HG03135 (cell line): ENCODE results near the gene RIBC1.
"Not testable (repeated sequence)": the region's sequence is repeated elsewhere in the genome, so short reads cannot be mapped to it uniquely, and the experiment has no call there.

ENCODE experiments used
- ATAC-seq: cut with Tn5 transposase; IDR thresholded peaks from one replicate; pipeline ENCODE4 v1.9.1; 2021; ENCODE audit warnings: mild to moderate bottlenecking, moderate library complexity; ENCODE audit not compliant: unreplicated experiment

Gene RIBC1

DNA sequence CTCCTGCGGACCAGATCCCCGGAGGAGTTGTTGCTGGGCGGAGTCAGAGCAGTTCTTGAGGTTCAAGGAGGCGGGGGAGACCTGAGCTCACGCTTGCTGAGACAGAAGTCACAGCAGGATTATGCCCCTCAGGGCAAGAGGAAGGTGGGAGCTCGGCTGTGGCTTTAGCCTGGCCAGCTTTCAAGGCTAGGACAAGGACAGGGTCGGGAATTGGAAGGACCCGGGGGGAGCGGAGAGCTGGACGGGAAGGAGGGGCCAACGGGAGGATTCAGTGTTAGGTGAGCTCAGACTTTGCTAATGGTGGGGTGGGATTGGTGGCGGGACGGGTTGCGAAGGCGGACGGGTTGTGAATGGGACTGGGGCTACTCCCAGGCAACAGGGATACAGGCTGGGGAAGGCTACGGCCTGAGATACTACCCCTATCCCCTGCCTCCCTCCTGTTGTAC is at the start of gene RIBC1:
RIBC1 (plus strand) TSS at position 13 of the 446 bp plus-strand sequence. CDS start 3,404 bp downstream, outside the sequence.
- no peak for ATAC-seq

- no peak for ATAC-seq
Measured at GRCh38 chrX:53373307-53373706, 49.4 kb upstream of the RIBC1 start.

DNA sequence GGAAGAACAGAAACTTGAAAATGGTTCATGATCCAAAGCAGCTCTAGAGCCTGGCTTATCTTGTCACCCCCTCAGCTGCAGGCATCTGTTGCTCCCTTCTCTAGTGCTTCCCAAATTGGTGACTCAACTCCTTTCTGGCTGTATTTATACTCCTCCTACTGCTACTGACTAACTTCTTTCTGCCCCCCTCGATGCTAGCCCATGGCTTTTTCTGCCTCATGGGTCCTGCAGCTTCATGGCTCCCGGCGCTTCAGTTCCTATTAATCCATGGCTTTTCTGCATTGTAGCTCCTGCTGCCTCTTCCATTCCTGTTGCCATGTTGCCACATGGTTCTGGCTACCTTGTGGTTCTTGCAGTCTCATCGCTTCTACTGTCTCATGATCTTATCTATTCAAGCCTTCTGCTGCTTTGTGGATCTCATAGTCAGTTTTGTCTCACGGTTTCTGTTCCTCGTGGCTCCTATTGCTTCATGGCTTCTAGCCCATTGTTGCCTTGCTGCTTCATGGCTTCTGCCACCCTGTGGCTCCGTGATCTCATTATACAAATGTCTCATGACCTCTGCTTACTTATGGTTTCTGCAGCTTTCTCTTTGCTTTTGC is 48.4 kb upstream of the RIBC1 start:
- no peak for ATAC-seq

GRCh38 chrX:53374923-53375322 is 47.8 kb upstream of the RIBC1 start:
- ATAC-seq: no peak

GRCh38 chrX:53376888-53377287 is 45.8 kb upstream of the RIBC1 start:
- ATAC-seq: no peak

DNA sequence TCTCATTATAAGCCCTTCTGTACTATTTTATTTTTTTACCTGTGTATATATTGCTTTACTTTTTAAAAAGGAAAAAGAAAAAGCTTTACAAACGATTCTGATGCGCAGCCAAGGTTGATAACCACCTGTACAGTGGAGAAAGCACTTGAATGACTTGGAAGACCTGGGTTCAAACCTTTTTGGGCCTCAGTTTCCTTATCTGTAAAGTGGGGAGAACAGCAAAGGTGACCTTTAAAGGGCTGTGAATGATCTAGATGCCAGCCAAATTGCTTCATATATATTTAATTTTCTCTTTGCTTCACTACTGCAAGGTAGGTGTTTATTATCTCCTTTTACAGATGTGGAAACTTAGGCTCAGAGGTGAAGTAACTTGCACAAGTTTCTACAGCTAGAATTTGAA is 45.2 kb upstream of the RIBC1 start:
- no peak for ATAC-seq

DNA sequence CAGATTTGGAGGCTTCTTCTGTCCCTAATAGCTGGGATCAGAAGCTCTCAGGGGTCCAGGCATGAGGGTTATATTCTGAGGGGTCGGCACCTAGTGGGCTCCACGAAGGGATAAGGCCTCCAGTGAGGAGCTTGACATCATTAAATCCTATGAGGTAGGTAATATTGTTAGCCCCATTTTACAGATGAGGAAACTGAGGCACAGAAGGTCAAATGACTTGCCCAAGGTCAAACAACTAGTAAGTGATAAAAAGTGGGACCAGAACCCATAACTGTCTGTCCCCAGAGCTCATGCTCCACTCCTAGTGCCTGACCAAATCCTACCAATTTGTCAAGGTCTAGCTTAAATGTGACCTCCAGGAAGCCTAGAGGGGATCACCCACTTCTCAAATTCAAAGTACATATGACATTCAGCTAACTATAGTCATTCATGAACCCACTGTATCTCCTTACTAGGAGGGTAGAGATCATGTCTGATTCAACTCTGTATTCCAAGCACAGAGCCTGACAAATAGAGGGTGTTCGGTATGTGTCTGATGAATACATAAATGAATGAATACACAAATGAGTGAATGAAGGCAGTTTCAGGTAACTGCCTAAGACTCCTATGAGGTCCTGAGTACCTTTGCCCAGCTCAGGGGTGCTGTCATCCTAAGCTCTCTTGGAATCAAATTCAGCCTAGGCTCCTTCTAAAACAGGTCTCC is 43.5 kb upstream of the RIBC1 start:
- no peak for ATAC-seq

DNA sequence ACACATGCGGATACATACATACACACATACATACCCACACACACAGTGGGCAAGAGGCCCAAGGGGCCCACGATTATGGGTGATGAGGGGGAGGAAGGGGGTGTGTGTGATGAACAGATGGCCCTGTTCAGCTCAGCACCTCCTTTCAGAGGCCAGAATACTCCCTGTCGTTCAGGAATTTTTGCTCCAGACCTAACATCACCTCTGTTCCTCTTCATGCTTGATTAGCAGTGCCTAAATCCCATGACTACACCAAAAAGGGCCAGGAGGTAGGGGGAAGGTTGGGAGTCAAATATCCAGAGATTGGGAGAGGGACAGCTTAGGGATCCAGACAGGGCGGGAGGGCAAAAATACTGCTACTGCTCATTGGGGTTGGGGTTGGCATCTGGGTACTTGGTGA is 42.9 kb upstream of the RIBC1 start:
- ATAC-seq: no peak

DNA sequence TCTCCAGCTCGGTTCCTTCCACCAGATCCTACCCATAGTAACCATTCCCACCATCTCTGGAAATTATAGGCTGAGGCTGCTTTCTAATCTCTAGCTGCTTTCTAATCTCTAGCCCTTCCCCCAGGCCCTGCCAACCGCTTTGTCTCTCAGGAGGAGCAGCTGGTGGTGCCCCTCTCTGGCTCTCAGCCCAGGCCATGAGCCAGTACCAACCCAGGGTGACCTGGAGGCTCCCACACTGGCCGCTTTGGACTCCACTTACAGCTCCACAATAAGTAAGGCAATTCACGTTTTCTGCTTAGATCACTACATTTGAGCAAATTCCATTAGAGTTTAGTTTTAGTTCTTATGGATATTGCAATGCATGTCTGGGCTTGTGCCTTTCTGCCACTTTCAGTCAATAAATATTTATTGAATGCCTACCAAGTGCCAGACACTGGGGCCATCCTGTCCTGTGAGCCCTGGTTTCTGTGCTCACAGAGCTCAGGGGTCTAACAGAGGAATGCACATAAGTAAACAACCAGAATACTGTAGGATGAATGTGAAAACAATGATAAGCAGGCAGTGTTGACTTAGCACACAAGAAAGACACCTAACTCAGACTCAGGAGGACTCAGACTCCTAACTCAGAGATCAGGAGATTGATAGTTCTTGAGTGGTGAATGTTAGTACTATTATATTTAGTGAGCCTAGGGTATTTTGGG is 39.1 kb upstream of the RIBC1 start:
- no peak for ATAC-seq

- no peak for ATAC-seq
Measured at GRCh38 chrX:53395605-53396298, 26.9 kb upstream of the RIBC1 start.

- no peak for ATAC-seq
Measured at GRCh38 chrX:53398216-53398615, 24.5 kb upstream of the RIBC1 start.

DNA sequence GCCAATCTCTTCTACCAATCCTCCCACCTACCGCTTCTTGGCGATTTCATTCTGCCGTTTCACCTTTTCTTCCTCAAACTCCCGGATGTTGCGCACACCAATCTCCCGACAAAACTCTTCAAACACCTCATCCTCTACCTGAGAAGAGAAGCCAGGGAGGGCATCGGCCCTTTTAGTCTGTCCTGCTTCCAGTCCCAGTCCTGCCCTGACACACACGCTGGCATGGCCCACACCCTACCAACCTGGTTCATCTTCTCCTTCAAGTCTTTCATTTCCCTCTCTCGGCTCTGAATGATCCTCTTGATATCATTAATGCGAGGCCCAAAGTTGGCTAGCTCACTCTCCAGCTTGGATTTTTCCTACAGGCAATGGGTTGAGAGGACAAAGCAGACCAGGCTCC is 19.1 kb upstream of the RIBC1 start:
- ATAC-seq: no peak

DNA sequence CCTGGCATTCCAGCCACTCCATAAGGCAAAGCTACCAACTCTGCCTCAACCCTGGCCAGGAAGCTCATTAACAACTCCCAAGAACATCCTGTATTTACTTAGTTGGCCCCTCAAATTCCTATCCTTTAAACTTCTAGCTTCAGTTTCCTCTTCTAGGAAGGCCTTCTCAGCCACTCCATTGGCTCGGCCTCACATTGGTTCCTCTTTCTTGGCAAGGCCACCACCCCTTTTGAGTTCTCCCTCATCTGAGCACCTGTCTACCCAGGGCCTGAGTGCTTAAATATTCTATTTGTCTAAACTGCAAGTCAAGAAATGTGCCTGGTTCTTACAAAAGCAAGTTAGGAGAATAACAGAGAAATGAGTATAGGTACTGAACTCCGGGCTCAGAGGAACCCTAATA is 10.2 kb upstream of the RIBC1 start:
- ATAC-seq: no peak

- not testable (repeated sequence) for ATAC-seq
Measured at GRCh38 chrX:53420351-53420750, 2.3 kb upstream of the RIBC1 start.

GRCh38 chrX:53421125-53421524 is 1.5 kb upstream of the RIBC1 start:
- ATAC-seq: no peak

GRCh38 chrX:53421772-53422085 is 944 bp upstream of the RIBC1 start:
- ATAC-seq: peak; percentile 12

DNA sequence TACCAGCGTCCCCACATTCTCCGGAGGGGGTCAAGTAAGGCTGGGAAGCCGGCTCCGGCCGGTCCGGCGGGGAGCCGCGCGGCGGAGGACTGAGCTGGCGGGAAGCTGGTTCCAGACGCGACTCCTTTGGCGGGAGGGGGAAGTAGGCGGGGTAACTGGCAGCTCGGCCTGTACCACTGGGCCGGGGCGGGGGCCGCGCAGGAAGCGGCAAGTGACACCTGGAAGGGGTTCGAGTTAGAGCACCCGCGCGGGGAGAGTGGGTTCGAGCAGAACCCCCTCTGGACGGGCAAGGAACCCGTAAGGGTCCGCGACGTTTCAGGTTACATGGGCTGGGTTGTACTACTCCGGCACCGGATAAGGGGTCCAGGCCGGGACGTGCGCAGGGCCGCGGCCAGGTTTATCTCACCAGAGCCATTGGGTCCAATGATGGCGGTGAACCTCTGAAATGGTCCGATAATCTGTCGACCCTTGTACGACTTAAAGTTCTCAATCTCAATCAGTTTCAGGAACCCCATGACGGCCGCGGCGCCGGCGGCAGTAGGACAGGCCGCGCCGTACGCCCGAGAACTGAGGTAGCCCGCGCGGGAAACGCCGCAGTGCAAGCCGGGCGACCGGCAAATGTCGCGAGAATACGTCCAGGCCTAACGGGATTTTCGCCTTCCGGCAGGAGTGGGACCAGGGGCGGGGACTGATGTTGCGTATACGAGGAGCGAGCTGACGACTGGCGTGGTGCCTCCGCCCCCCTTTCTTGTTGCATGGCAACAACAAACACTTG is 400 bp upstream of the RIBC1 start, which contains the start of gene SMC1A:
SMC1A (minus strand) TSS at position 569 of the 775 bp plus-strand sequence; CDS start at position 515, 54 bp downstream.
- ATAC-seq: peak; percentile 91

GRCh38 chrX:53429755-53430154 is 7.1 kb downstream of the RIBC1 start:
- no peak for ATAC-seq

DNA sequence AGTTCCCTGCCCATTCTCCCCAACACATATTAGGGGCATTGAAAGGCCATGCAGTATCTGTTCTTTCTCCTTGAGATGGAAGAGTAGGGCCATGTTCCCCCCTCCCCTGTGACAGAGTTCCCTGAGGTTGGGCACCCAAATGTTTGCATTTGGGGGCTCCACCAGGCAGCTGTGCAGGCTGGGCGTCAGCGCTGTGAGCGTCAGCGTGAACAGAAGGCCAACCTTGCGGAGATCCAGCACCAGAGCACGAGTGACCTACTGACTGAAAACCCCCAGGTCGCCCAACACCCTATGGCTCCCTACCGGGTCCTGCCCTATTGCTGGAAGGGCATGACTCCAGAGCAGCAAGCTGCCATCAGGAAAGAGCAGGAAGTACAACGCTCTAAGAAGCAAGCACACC is 7.6 kb downstream of the RIBC1 start:
- no peak for ATAC-seq
